ENCODE measurements around the gene CYP2W1. TPM values are rescaled to one million over a fixed set of nuclear protein-coding genes. Genes with fewer than 3 reads are reported as not detected.
"Not testable (repeated sequence)": the region's sequence is repeated elsewhere in the genome, so short reads cannot be mapped to it uniquely, and the experiment has no call there.

The CYP2W1 gene
- total RNA-seq, 4 donors from 2014 or later: not detected

- Histone ChIP-seq H3K27me3 (no peaks in the 10 kb centered on the region), H3K27ac (no peak overlapping the region), H3K9me3 (no peaks in the 10 kb centered on the region), H3K4me1 (no peaks in the 10 kb centered on the region), H3K36me3 (peaks cover 0 to 10% of the 10 kb centered on the region in 2 donors), H3K4me3 (no peak overlapping the region)
- ATAC-seq: no peak
- WGBS, 2 donors (ENCODE audit: low coverage in 1 of 2): 77 to 82% methylated on average over 7 to 8 of the region's 22 CpGs
- TF ChIP-seq POLR2A (IDR thresholded peaks at IDR 0.05): no peak
- TF ChIP-seq POLR2AphosphoS5 (IDR thresholded peaks at IDR 0.05): no peak
- TF ChIP-seq EP300 (IDR thresholded peaks at IDR 0.05): no peak
- TF ChIP-seq CTCF (IDR thresholded peaks at IDR 0.05): no peak
Measured at GRCh38 chr7:936386-937054, 46.5 kb upstream of the CYP2W1 start.

- Histone ChIP-seq H3K4me3 (no peak overlapping the region), H3K27ac (no peak overlapping the region), H3K9me3 (no peaks in the 10 kb centered on the region), H3K4me1 (no peaks in the 10 kb centered on the region), H3K27me3 (no peaks in the 10 kb centered on the region), H3K36me3 (peaks cover 0 to 10% of the 10 kb centered on the region in 2 donors)
- TF ChIP-seq POLR2AphosphoS5 (IDR thresholded peaks at IDR 0.05): no peak
- no peak for TF ChIP-seq CTCF (IDR thresholded peaks at IDR 0.05)
- TF ChIP-seq EP300 (IDR thresholded peaks at IDR 0.05): no peak
- TF ChIP-seq POLR2A (IDR thresholded peaks at IDR 0.05): no peak
- no peak for ATAC-seq
- 84 to 94% methylated on average over 7 to 9 of the region's 16 CpGs for WGBS, 2 donors (ENCODE audit: low coverage in 1 of 2)
Measured at GRCh38 chr7:937856-938484, 45.0 kb upstream of the CYP2W1 start.

- H3K4me3 ChIP-seq: no peak overlapping the region
- no peaks in the 10 kb centered on the region for H3K4me1 ChIP-seq
- TF ChIP-seq CTCF (IDR thresholded peaks at IDR 0.05) (no peak), POLR2AphosphoS5 (IDR thresholded peaks at IDR 0.05) (no peak), POLR2A (IDR thresholded peaks at IDR 0.05) (no peak), EP300 (IDR thresholded peaks at IDR 0.05) (no peak)
- WGBS, 2 donors (ENCODE audit: low coverage in 1 of 2): 90 to 100% methylated on average over 2 to 5 of the region's 27 CpGs
- peaks cover 0 to 10% of the 10 kb centered on the region in 2 donors for H3K36me3 ChIP-seq
- H3K27me3 ChIP-seq: no peaks in the 10 kb centered on the region
- H3K27ac ChIP-seq: no peak overlapping the region
- H3K9me3 ChIP-seq: no peaks in the 10 kb centered on the region
- no peak for ATAC-seq
Measured at GRCh38 chr7:938546-939185, 44.3 kb upstream of the CYP2W1 start.

GRCh38 chr7:939843-940242 lies 43.1 kb upstream of the CYP2W1 start:
- H3K27me3 ChIP-seq: no peaks in the 10 kb centered on the region
- WGBS, 2 donors (ENCODE audit: low coverage in 1 of 2): 88 to 92% methylated on average over 4 of the region's 4 CpGs

GRCh38 chr7:940599-941408 lies 42.2 kb upstream of the CYP2W1 start:
- Histone ChIP-seq H3K9me3 (no peaks in the 10 kb centered on the region), H3K36me3 (no peaks in the 10 kb centered on the region), H3K4me1 (no peaks in the 10 kb centered on the region), H3K4me3 (no peak overlapping the region), H3K27ac (no peak overlapping the region), H3K27me3 (no peaks in the 10 kb centered on the region)
- 39 to 47% methylated on average over 2 of the region's 2 CpGs for WGBS, 2 donors (ENCODE audit: low coverage in 1 of 2)
- ATAC-seq: no peak
- TF ChIP-seq POLR2AphosphoS5 (IDR thresholded peaks at IDR 0.05): no peak
- no peak for TF ChIP-seq EP300 (IDR thresholded peaks at IDR 0.05)
- TF ChIP-seq CTCF (IDR thresholded peaks at IDR 0.05): no peak
- TF ChIP-seq POLR2A (IDR thresholded peaks at IDR 0.05): no peak

More at GRCh38 chr7:939843-940242, 43.1 kb upstream of the CYP2W1 start:
- no peak overlapping the region for H3K4me3 ChIP-seq
- ATAC-seq: no peak
- H3K4me1 ChIP-seq: no peaks in the 10 kb centered on the region
- TF ChIP-seq POLR2AphosphoS5 (IDR thresholded peaks at IDR 0.05): no peak
- no peak overlapping the region for H3K27ac ChIP-seq
- peaks cover 0 to 4% of the 10 kb centered on the region in 2 donors for H3K36me3 ChIP-seq
- H3K9me3 ChIP-seq: no peaks in the 10 kb centered on the region

- WGBS, 2 donors (ENCODE audit: low coverage in 1 of 2): 97% methylated on average over 3 of the region's 4 CpGs; no CpG with 5 or more reads in 1 of the 2 donors
- not testable (repeated sequence) for H3K4me3 ChIP-seq, ATAC-seq
Measured at GRCh38 chr7:943793-944192, 39.2 kb upstream of the CYP2W1 start.

More at GRCh38 chr7:943793-944192, 39.2 kb upstream of the CYP2W1 start:
- not testable (repeated sequence) for H3K36me3 ChIP-seq, H3K4me1 ChIP-seq, H3K9me3 ChIP-seq, H3K27ac ChIP-seq, H3K27me3 ChIP-seq

Measured in gastroesophageal sphincter (tissue), 4 donors.